ENCODE measurements around the gene CLCN7.

The CLCN7 gene

GRCh38 chr16:1398826-1399581 is 75.8 kb downstream of the CLCN7 start:
- Histone ChIP-seq H3K4me1 (ENCODE audit: control insufficient read depth, insufficient read depth, low read length) (no peaks in the 10 kb centered on the region), H3K27ac (ENCODE audit: low read depth, low read length) (no peak overlapping the region), H3K27me3 (ENCODE audit: control insufficient read depth, insufficient read depth, low read length) (no peaks in the 10 kb centered on the region), H3K9ac (ENCODE audit: low read length) (no peak overlapping the region), H3K36me3 (ENCODE audit: control insufficient read depth, insufficient read depth, low read length) (peaks cover 23% of the 10 kb centered on the region), H3K4me3 (ENCODE audit: low read length) (no peak overlapping the region)

- H3K36me3 ChIP-seq (ENCODE audit: control insufficient read depth, insufficient read depth, low read length): peaks cover 30% of the 10 kb centered on the region
- no peak overlapping the region for H3K27ac ChIP-seq (ENCODE audit: low read depth, low read length)
- no peaks in the 10 kb centered on the region for H3K27me3 ChIP-seq (ENCODE audit: control insufficient read depth, insufficient read depth, low read length)
- no peak overlapping the region for H3K4me3 ChIP-seq (ENCODE audit: low read length)
- no peaks in the 10 kb centered on the region for H3K4me1 ChIP-seq (ENCODE audit: control insufficient read depth, insufficient read depth, low read length)
- H3K9ac ChIP-seq (ENCODE audit: low read length): no peak overlapping the region
Measured at GRCh38 chr16:1398351-1398750, 76.5 kb downstream of the CLCN7 start.

GRCh38 chr16:1397779-1398178 is 77.0 kb downstream of the CLCN7 start:
- peaks cover 30% of the 10 kb centered on the region for H3K36me3 ChIP-seq (ENCODE audit: control insufficient read depth, insufficient read depth, low read length)
- no peak overlapping the region for H3K27ac ChIP-seq (ENCODE audit: low read depth, low read length)
- no peak overlapping the region for H3K9ac ChIP-seq (ENCODE audit: low read length)
- H3K4me1 ChIP-seq (ENCODE audit: control insufficient read depth, insufficient read depth, low read length): no peaks in the 10 kb centered on the region
- H3K27me3 ChIP-seq (ENCODE audit: control insufficient read depth, insufficient read depth, low read length): no peaks in the 10 kb centered on the region
- no peak overlapping the region for H3K4me3 ChIP-seq (ENCODE audit: low read length)

- H3K27ac ChIP-seq (ENCODE audit: low read depth, low read length): no peak overlapping the region
- no peaks in the 10 kb centered on the region for H3K4me1 ChIP-seq (ENCODE audit: control insufficient read depth, insufficient read depth, low read length)
- no peak overlapping the region for H3K9ac ChIP-seq (ENCODE audit: low read length)
- H3K36me3 ChIP-seq (ENCODE audit: control insufficient read depth, insufficient read depth, low read length): peaks cover 24% of the 10 kb centered on the region
- no peak overlapping the region for H3K4me3 ChIP-seq (ENCODE audit: low read length)
- H3K27me3 ChIP-seq (ENCODE audit: control insufficient read depth, insufficient read depth, low read length): no peaks in the 10 kb centered on the region
Measured at GRCh38 chr16:1395444-1396031, 79.3 kb downstream of the CLCN7 start.

Measured in rectal smooth muscle tissue (tissue), 1 donor.